NCI-H69 (cell line): Measurements from ENCODE around the gene SLC9A7.
"Not testable (repeated sequence)": the region's sequence is repeated elsewhere in the genome, so short reads cannot be mapped to it uniquely, and the experiment has no call there.

Experiments used
- DNase-seq: peaks from one replicate; lab custom pipeline; 2025; lab: John Stamatoyannopoulos, UW

Gene SLC9A7

GRCh38 chrX:46754036-46754435, 4.9 kb downstream of the SLC9A7 start:
- DNase-seq: peak; percentile 34

DNA sequence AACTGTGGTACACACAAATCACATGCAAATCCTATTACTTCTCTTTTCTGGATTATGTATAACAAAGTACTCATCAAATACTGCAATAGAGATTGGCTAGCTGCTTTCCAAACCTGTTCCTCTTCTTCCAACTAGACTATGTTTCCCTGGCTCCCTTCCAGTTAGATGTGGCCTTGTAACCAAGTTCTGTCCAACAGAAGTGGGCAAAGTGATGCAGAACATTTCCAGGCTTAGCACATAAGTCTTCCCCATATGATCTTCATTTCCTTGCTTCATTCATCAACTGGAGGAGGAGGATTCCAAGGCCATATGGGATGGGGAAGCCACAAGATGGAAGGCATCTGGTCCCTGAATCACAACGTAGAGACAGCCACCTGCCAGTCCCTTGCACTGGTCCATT, 8.0 kb downstream of the SLC9A7 start:
- DNase-seq: no peak

- DNase-seq: no peak
Measured at GRCh38 chrX:46744009-46744408, 14.9 kb downstream of the SLC9A7 start.

- DNase-seq: no peak
Measured at GRCh38 chrX:46743046-46743445, 15.9 kb downstream of the SLC9A7 start.

DNA sequence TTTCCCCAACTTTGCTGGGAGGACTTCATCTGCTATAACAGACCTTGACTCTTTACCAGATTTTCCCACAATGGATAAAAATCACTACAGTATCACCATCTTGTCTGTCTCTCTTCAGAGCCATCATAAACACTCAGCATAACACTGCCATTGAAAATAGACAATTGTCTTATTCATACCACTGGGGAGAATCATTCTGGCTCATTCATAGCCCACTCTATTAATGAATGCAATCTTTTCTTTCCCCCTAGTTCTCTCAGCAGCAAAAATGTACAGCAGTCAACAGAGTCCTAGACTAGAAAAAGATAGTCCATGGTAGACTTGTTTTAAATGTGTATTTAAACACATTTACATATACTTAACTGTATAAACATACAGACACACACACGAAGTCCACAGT, 19.2 kb downstream of the SLC9A7 start:
- DNase-seq: no peak

DNA sequence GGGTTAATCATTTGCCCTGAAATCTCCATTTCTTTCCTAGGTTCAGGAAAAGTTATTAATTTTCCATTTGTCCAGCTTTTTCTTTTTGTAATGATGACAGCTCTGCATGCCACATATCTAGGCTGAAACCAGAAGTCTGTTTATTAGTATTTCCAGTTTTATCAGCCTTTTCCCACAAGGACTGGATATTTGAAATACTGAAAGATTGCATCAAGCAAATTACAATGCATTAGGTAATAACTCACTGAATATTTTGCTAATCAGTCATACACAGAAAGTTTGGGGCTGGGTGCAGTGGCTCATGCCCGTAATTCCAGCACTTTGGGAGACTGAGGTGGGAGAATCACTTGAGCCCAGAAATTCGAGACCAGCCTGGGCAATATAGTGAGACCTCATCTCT, 21.5 kb downstream of the SLC9A7 start:
- no peak for DNase-seq

DNA sequence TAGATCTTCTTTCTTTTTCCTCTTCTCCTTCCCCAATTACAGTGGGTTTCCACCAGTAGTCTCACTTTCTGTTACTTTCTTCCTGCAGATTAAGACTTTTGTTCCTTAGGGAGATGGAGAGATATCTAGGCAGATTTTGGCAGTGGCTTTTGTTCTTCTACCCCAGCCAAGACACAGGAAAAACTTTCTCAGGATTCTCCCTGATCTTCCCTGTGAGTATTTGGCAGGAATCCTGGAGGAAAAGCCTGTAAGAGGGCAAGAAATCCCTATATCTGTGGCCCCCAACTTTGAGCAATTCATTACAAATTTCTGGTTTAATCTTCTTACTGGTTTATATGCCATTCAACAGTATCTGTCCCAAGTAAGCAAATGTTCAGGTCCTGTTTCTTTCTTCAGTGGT, 21.9 kb downstream of the SLC9A7 start:
- no peak for DNase-seq

GRCh38 chrX:46735622-46736021, 23.3 kb downstream of the SLC9A7 start:
- no peak for DNase-seq

- no peak for DNase-seq
Measured at GRCh38 chrX:46733226-46733625, 25.7 kb downstream of the SLC9A7 start.

GRCh38 chrX:46730765-46731164, 28.2 kb downstream of the SLC9A7 start:
- DNase-seq: no peak

DNA sequence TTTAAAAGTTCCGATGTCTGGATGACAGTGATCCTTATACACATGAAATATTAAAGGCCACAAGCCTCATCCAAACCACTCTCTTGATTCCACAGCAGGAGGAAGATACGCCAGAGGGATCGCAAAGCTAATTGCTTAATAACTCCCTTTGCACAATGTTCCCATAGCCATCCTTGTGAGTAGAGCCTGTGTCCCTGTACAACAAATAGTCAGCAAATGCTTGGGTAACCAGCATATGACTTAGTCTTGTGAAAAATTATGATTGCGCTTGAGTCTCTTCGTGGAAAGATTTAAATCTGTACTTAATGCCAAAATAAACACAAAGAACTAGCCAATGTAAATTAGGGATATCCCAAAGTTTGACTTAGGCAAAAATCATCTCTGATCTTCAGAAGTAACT, 31.5 kb downstream of the SLC9A7 start:
- no peak for DNase-seq

- DNase-seq: not testable (repeated sequence)
Measured at GRCh38 chrX:46723569-46723927, 35.4 kb downstream of the SLC9A7 start.

DNA sequence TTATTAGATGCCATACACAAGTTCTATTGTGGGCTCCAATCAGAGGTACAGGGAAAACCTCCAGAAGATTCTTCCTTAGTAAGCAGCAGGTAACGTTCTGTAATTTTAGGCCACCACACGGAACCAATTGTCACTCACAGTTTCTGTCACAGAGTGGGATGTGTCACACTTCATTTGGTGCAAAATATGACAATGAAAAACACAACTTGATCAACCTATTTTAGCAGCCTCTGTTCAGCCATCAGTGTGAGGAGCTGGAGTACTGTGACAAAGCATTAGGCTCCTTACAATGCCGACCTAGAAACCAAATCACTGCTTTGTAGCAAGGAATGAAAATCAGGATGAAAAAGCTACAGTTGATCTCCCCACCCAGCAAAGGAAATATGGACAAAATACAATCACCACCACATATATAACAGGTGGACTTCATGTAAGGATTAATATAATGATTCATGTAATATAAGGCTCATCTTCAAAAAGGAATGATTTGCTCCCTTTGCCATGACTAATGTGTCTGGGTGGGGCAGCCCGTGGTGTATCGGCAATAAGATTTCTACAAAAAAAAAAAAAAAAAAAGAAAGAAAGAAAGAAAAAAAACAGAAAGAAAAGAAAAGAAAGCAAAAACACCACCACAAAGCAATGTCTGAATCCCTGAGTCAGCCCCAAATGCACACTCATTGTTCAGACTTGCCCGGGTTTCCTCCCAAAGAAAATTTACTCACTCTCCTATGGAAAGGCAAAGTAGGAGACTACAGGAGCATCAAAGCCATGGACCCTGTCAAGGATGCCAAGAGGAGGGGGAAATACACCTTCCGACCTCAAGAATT, 36.0 kb downstream of the SLC9A7 start:
- no peak for DNase-seq

DNA sequence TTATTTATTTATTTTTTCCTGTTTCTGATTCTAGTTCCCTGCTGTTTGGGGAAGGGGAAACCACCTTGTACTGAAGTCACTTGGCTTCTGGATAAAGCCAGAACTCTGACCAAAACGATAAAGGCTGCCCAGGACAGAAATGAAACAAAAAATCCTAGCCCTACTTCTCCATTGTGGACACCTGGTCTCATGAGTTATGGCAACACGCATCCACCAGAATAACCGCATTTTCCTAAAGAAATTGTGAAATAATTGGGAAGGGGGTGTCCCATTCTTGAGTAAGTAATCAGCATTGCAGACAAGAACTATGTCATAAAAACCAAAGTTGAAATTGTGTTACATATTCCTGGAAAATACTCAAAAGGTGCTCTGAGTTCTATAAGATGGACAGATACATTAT, 42.1 kb downstream of the SLC9A7 start:
- DNase-seq: no peak

DNA sequence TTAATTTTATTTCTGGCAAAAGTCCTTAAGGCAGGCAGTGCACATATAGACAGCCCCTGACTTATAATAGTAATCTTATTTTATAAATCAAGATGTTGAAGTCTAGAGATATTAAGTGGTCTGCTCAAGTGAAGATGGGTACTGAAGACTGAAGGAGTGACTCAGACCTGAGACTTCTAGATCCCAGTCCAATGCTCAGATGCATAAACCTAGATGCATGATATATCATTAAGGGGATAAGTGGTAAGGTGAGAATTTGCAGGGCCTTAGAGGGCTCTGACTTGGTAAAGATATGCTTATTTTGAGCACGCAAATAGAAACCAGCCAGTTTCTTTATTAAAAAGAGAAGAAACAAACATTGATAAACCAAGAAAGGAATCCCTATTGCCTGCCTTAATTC, 42.9 kb downstream of the SLC9A7 start:
- DNase-seq: no peak

DNA sequence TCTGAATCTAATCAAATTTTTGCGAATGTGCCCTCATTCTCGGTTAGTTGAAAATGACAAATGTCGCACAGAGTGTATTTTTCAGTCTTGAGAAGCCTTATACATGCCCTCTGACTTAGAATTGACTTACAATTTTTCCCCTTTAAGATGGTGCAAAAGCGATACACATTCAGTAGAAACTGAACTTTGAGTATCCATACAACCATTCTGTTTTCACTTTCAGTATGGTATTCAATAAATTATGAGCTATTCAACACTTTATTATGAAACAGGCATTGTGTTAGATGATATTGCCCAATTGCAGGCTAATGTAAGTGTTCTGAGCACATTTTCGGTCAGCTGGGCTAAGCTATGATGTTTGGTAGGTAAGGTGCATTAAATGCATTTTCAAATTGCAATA, 43.4 kb downstream of the SLC9A7 start:
- no peak for DNase-seq

- no peak for DNase-seq
Measured at GRCh38 chrX:46713672-46714490, 45.0 kb downstream of the SLC9A7 start.

GRCh38 chrX:46712764-46713163, 46.2 kb downstream of the SLC9A7 start:
- no peak for DNase-seq

- peak; percentile 87 for DNase-seq
Measured at GRCh38 chrX:46710927-46711623, 47.8 kb downstream of the SLC9A7 start.

- DNase-seq: peak; percentile 68
Measured at GRCh38 chrX:46710425-46710824, 48.5 kb downstream of the SLC9A7 start.

- no peak for DNase-seq
Measured at GRCh38 chrX:46707274-46707965, 51.5 kb downstream of the SLC9A7 start.

- no peak for DNase-seq
Measured at GRCh38 chrX:46704767-46705386, 54.0 kb downstream of the SLC9A7 start.
